Measurements from ENCODE around the gene TSSC4.
A peak's percentile ranks its signal among the peaks of the same experiment; 100 is the strongest.
"Not testable (repeated sequence)": the region's sequence is repeated elsewhere in the genome, so short reads cannot be mapped to it uniquely, and the experiment has no call there.

TSSC4 gene

GRCh38 chr11:2400069-2400761 lies at the start of gene TSSC4:
TSSC4 (plus strand) TSS chr11:2400750; CDS start chr11:2402634, 1,884 bp downstream.
- DNase-seq: peak; percentile 100

- no peak for DNase-seq
Observed at GRCh38 chr11:2351701-2352100, 48.8 kb upstream of the TSSC4 start.

GRCh38 chr11:2352420-2352819 lies 48.1 kb upstream of the TSSC4 start:
- DNase-seq: no peak

- no peak for DNase-seq
Observed at GRCh38 chr11:2355000-2355644, 45.4 kb upstream of the TSSC4 start.

GRCh38 chr11:2357246-2357645 lies 43.3 kb upstream of the TSSC4 start:
- no peak for DNase-seq

GRCh38 chr11:2357651-2358050 lies 42.9 kb upstream of the TSSC4 start:
- DNase-seq: not testable (repeated sequence)

- DNase-seq: no peak
Observed at GRCh38 chr11:2358754-2359442, 41.7 kb upstream of the TSSC4 start.

- no peak for DNase-seq
Observed at GRCh38 chr11:2359557-2359956, 41.0 kb upstream of the TSSC4 start.

GRCh38 chr11:2360081-2360642 lies 40.4 kb upstream of the TSSC4 start:
- no peak for DNase-seq

GRCh38 chr11:2361565-2361964 lies 39.0 kb upstream of the TSSC4 start:
- no peak for DNase-seq

- no peak for DNase-seq
Observed at GRCh38 chr11:2362414-2362813, 38.1 kb upstream of the TSSC4 start.

- DNase-seq: no peak
Observed at GRCh38 chr11:2363130-2363529, 37.4 kb upstream of the TSSC4 start.

- DNase-seq: no peak
Observed at GRCh38 chr11:2363577-2364370, 36.8 kb upstream of the TSSC4 start.

- DNase-seq: not testable (repeated sequence)
Observed at GRCh38 chr11:2364386-2364785, 36.2 kb upstream of the TSSC4 start.

- DNase-seq: no peak
Observed at GRCh38 chr11:2365571-2366210, 34.9 kb upstream of the TSSC4 start.

GRCh38 chr11:2366276-2366675 lies 34.3 kb upstream of the TSSC4 start:
- DNase-seq: no peak

- DNase-seq: no peak
Observed at GRCh38 chr11:2366733-2367132, 33.8 kb upstream of the TSSC4 start.

GRCh38 chr11:2367266-2368160 lies 33.0 kb upstream of the TSSC4 start:
- no peak for DNase-seq

GRCh38 chr11:2368178-2368850 lies 32.2 kb upstream of the TSSC4 start:
- DNase-seq: no peak

GRCh38 chr11:2368851-2369180 lies 31.7 kb upstream of the TSSC4 start:
- DNase-seq: no peak

GRCh38 chr11:2369320-2369719 lies 31.2 kb upstream of the TSSC4 start:
- no peak for DNase-seq

All from CD4-positive, alpha-beta T cell treated with Interferon alpha-2 for 1 hour (primary cell).